Vagina (tissue), 2 donors: ENCODE results near the gene TBCB.

ENCODE experiments used
- CTCF ChIP-seq, 3 experiments: fragments of 450-650 bp in 2 of 3; fragments of 200-600 bp in 1 of 3; sonication (generic) in 1 of 3; IDR thresholded peaks; one replicate each; pipeline ENCODE4 v1.5.1; 2017 to 2019; ENCODE audit warnings: antibody characterized with exemption in 3 of 3, mild to moderate bottlenecking in 2 of 3, moderate library complexity in 2 of 3
- POLR2A ChIP-seq, 2 donors: fragments of 450-650 bp; IDR thresholded peaks; one replicate each; pipeline ENCODE4 v1.6.1; 2017; ENCODE audit warnings: antibody characterized with exemption in 2 of 2, mild to moderate bottlenecking in 2 of 2, moderate library complexity in 2 of 2

- TF ChIP-seq POLR2A (IDR thresholded peaks at IDR 0.05), result peak in 1 of 2 donors; percentile 13
- TF ChIP-seq CTCF (IDR thresholded peaks at IDR 0.05), result no peak
Observed at GRCh38 chr19:36151144-36152018, 36.1 kb downstream of the TBCB start.
